ENCODE measurements around the gene ENTPD8.

ENTPD8 gene

GRCh38 chr9:137476856-137477255 is 35.7 kb upstream of the ENTPD8 start:
- DNase-seq (ENCODE audit: low read depth in 1 of 2, low spot score in 1 of 2), result no peak

GRCh38 chr9:137475666-137476065 is 34.5 kb upstream of the ENTPD8 start:
- DNase-seq (ENCODE audit: low read depth in 1 of 2, low spot score in 1 of 2), result no peak
- Histone ChIP-seq H3K27me3 (ENCODE audit: insufficient read depth, poor library complexity, severe bottlenecking) (no peaks in the 10 kb centered on the region), H3K27ac (replicated peaks) (no peak overlapping the region), H3K4me3 (replicated peaks; ENCODE audit: insufficient read depth, low read length) (no peak overlapping the region)
- TF ChIP-seq SPI1 (IDR thresholded peaks at IDR 0.05; ENCODE audit: borderline replicate concordance, low read depth), result no peak
- no peak for TF ChIP-seq POLR2AphosphoS5 (IDR thresholded peaks at IDR 0.05; ENCODE audit: low read depth)
- no peak for TF ChIP-seq CTCF (IDR thresholded peaks at IDR 0.05; ENCODE audit: insufficient read depth, low read length)
- no peak for TF ChIP-seq REST (IDR thresholded peaks at IDR 0.05; ENCODE audit: insufficient replicate concordance, low read depth)
- no peak for TF ChIP-seq GABPA (IDR thresholded peaks at IDR 0.05; ENCODE audit: low read depth)

More at GRCh38 chr9:137476856-137477255, 35.7 kb upstream of the ENTPD8 start:
- H3K27me3 ChIP-seq (ENCODE audit: insufficient read depth, poor library complexity, severe bottlenecking), result no peaks in the 10 kb centered on the region
- H3K27ac ChIP-seq (replicated peaks), result no peak overlapping the region
- TF ChIP-seq REST (IDR thresholded peaks at IDR 0.05; ENCODE audit: insufficient replicate concordance, low read depth) (no peak), GABPA (IDR thresholded peaks at IDR 0.05; ENCODE audit: low read depth) (no peak), CTCF (IDR thresholded peaks at IDR 0.05; ENCODE audit: insufficient read depth, low read length) (no peak), POLR2AphosphoS5 (IDR thresholded peaks at IDR 0.05; ENCODE audit: low read depth) (no peak), SPI1 (IDR thresholded peaks at IDR 0.05; ENCODE audit: borderline replicate concordance, low read depth) (no peak)
- no peak overlapping the region for H3K4me3 ChIP-seq (replicated peaks; ENCODE audit: insufficient read depth, low read length)

GRCh38 chr9:137474271-137474670 is 33.1 kb upstream of the ENTPD8 start:
- no peaks in the 10 kb centered on the region for H3K27me3 ChIP-seq (ENCODE audit: insufficient read depth, poor library complexity, severe bottlenecking)
- H3K27ac ChIP-seq (replicated peaks), result no peak overlapping the region
- no peak for DNase-seq (ENCODE audit: low read depth in 1 of 2, low spot score in 1 of 2)
- TF ChIP-seq REST (IDR thresholded peaks at IDR 0.05; ENCODE audit: insufficient replicate concordance, low read depth) (no peak), POLR2AphosphoS5 (IDR thresholded peaks at IDR 0.05; ENCODE audit: low read depth) (no peak), CTCF (IDR thresholded peaks at IDR 0.05; ENCODE audit: insufficient read depth, low read length) (no peak), SPI1 (IDR thresholded peaks at IDR 0.05; ENCODE audit: borderline replicate concordance, low read depth) (no peak), GABPA (IDR thresholded peaks at IDR 0.05; ENCODE audit: low read depth) (no peak)
- H3K4me3 ChIP-seq (replicated peaks; ENCODE audit: insufficient read depth, low read length), result no peak overlapping the region
